ENCODE results near the gene PIP5K1C. TPM values are rescaled to one million over a fixed set of nuclear protein-coding genes. Genes with fewer than 3 reads are reported as not detected.

Gene PIP5K1C
- total RNA-seq, 1 experiment from 2014 or later, result 34.0 TPM

DNA sequence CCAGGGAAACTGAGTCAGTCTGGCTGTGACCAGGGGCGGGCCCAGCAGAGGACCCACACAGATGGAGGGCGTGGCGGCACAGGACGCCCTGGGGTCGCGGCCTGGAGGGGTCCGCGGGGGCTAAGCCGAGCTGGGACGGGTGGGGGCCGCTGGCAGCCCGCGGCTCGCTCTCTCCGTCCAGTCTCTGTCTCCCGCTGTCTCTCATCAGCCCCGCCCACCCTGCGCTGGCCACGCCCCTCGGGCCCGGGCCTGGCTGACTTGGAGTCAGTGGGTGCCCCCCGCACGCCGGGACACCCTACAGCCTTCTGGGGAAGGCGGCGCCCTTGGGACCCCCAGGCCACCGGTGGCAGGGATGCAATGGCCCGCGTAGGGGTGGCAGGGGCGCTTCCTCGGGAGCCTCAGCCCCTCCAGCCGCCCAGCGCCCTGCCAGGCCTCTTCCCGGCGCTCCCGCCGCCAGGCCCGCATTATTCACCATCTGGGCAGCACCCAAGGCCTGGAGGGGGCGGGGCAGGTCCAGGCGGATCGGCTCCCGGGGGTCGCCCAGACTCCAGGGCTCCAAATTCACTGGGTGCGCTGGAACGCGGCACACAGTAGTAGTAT, 93.5 kb downstream of the PIP5K1C start, which contains the start of gene TBXA2R (continued):
- TF ChIP-seq, protein P1, sequence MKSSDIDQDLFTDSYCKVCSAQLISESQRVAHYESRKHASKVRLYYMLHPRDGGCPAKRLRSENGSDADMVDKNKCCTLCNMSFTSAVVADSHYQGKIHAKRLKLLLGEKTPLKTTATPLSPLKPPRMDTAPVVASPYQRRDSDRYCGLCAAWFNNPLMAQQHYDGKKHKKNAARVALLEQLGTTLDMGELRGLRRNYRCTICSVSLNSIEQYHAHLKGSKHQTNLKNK (CRISPR knock-in tag; IDR thresholded peaks at IDR 0.05), result no peak

DNA sequence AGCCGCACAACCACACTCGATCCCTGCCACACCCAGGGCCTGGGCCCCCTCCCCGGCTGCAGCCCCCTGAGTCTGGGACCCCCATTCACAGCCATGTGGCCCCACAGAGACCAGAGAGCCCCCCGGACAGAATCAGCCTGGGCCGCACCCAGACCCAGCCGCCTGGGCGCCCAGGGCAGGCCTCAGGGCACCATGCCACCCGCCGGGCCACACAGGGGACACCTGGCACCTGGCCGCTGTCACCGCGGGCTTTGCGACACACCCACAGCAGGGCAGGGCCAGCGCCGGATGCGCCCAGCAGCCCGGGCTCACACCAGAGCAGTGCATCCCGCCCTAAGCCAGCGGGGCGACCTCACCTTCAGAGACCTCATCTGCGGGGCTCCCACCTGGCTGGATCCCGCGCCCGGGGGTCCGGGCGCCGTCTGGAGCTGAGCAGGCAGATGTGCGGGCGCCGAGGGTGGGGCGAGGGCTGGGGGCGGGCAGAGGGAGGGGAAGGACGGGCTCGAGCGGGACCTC, 94.0 kb downstream of the PIP5K1C start:
- DNase-seq (ENCODE audit: low spot score), result peak; percentile 49
- ChIA-PET POLR2A (no interaction called here), CTCF (interaction anchor here (0.7 kb wide), 1 partner anchor 15 kb away, joined by 7 read pairs; no protein-coding TSS in a partner anchor)

DNA sequence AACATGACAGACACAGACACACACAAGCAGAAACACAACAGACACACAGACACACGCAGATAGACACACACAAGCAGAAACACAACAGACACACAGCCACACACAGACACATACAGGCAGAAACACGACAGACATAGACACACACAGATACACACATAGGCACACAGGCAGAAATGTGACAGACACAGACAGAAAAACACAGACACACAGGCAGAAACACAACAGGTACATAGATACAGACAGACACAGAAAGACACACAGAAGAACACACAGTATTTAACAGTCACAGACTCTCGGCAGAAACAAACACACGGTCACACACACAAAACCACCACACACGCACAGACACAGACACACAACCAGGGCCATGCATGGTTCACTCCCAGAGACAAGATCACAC, 94.5 kb downstream of the PIP5K1C start:
- TF ChIP-seq, protein P2, sequence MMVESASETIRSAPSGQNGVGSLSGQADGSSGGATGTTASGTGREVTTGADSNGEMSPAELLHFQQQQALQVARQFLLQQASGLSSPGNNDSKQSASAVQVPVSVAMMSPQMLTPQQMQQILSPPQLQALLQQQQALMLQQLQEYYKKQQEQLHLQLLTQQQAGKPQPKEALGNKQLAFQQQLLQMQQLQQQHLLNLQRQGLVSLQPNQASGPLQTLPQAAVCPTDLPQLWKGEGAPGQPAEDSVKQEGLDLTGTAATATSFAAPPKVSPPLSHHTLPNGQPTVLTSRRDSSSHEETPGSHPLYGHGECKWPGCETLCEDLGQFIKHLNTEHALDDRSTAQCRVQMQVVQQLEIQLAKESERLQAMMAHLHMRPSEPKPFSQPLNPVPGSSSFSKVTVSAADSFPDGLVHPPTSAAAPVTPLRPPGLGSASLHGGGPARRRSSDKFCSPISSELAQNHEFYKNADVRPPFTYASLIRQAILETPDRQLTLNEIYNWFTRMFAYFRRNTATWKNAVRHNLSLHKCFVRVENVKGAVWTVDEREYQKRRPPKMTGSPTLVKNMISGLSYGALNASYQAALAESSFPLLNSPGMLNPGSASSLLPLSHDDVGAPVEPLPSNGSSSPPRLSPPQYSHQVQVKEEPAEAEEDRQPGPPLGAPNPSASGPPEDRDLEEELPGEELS (CRISPR knock-in tag; IDR thresholded peaks at IDR 0.05), result no peak
- TF ChIP-seq FOXK1 (CRISPR knock-in tag; IDR thresholded peaks at IDR 0.05), result no peak
- TF ChIP-seq, protein P3, sequence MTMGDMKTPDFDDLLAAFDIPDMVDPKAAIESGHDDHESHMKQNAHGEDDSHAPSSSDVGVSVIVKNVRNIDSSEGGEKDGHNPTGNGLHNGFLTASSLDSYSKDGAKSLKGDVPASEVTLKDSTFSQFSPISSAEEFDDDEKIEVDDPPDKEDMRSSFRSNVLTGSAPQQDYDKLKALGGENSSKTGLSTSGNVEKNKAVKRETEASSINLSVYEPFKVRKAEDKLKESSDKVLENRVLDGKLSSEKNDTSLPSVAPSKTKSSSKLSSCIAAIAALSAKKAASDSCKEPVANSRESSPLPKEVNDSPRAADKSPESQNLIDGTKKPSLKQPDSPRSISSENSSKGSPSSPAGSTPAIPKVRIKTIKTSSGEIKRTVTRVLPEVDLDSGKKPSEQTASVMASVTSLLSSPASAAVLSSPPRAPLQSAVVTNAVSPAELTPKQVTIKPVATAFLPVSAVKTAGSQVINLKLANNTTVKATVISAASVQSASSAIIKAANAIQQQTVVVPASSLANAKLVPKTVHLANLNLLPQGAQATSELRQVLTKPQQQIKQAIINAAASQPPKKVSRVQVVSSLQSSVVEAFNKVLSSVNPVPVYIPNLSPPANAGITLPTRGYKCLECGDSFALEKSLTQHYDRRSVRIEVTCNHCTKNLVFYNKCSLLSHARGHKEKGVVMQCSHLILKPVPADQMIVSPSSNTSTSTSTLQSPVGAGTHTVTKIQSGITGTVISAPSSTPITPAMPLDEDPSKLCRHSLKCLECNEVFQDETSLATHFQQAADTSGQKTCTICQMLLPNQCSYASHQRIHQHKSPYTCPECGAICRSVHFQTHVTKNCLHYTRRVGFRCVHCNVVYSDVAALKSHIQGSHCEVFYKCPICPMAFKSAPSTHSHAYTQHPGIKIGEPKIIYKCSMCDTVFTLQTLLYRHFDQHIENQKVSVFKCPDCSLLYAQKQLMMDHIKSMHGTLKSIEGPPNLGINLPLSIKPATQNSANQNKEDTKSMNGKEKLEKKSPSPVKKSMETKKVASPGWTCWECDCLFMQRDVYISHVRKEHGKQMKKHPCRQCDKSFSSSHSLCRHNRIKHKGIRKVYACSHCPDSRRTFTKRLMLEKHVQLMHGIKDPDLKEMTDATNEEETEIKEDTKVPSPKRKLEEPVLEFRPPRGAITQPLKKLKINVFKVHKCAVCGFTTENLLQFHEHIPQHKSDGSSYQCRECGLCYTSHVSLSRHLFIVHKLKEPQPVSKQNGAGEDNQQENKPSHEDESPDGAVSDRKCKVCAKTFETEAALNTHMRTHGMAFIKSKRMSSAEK (CRISPR knock-in tag; IDR thresholded peaks at IDR 0.05; ENCODE audit: borderline replicate concordance), result no peak
- TF ChIP-seq, protein P1 (CRISPR knock-in tag; IDR thresholded peaks at IDR 0.05), result no peak
- TF ChIP-seq, protein P4, sequence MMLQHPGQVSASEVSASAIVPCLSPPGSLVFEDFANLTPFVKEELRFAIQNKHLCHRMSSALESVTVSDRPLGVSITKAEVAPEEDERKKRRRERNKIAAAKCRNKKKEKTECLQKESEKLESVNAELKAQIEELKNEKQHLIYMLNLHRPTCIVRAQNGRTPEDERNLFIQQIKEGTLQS (CRISPR knock-in tag; conservative IDR thresholded peaks at IDR 0.05), result no peak
- TF ChIP-seq, protein P5, sequence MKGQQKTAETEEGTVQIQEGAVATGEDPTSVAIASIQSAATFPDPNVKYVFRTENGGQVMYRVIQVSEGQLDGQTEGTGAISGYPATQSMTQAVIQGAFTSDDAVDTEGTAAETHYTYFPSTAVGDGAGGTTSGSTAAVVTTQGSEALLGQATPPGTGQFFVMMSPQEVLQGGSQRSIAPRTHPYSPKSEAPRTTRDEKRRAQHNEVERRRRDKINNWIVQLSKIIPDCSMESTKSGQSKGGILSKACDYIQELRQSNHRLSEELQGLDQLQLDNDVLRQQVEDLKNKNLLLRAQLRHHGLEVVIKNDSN (CRISPR knock-in tag; IDR thresholded peaks at IDR 0.05), result no peak
- no peak for TF ChIP-seq TEAD4 (CRISPR knock-in tag; IDR thresholded peaks at IDR 0.05)
- no peak for ATAC-seq
- ChIA-PET CTCF (interaction anchor here (0.7 kb wide), 1 partner anchor 15 kb away, joined by 7 read pairs; no protein-coding TSS in a partner anchor), POLR2A (no interaction called here)
- no peak overlapping the region for H3K27ac Mint-ChIP-seq
- peaks cover 11% of the 10 kb centered on the region for H3K4me1 Mint-ChIP-seq
- H3K27me3 Mint-ChIP-seq (ENCODE audit: low read depth), result no peaks in the 10 kb centered on the region
- no peaks in the 10 kb centered on the region for H3K9me3 Mint-ChIP-seq
- H3K4me3 Mint-ChIP-seq, result no peak overlapping the region
- DNase-seq (ENCODE audit: low spot score), result no peak
- no peaks in the 10 kb centered on the region; the same call in 1 of the 2 replicates for H3K36me3 Mint-ChIP-seq

More for the DNA sequence above, 94.0 kb downstream of the PIP5K1C start:
- no peaks in the 10 kb centered on the region for H3K9me3 Mint-ChIP-seq
- peak overlapping the region; percentile 50 for H3K4me3 Mint-ChIP-seq
- TF ChIP-seq IRF2 (CRISPR knock-in tag; IDR thresholded peaks at IDR 0.05; ENCODE audit: borderline replicate concordance, low read depth), result no peak
- no peak for TF ChIP-seq GTF2I (CRISPR knock-in tag; conservative IDR thresholded peaks at IDR 0.05)
- no peak for TF ChIP-seq TEAD1 (CRISPR knock-in tag; IDR thresholded peaks at IDR 0.05)
- TF ChIP-seq, protein P6, sequence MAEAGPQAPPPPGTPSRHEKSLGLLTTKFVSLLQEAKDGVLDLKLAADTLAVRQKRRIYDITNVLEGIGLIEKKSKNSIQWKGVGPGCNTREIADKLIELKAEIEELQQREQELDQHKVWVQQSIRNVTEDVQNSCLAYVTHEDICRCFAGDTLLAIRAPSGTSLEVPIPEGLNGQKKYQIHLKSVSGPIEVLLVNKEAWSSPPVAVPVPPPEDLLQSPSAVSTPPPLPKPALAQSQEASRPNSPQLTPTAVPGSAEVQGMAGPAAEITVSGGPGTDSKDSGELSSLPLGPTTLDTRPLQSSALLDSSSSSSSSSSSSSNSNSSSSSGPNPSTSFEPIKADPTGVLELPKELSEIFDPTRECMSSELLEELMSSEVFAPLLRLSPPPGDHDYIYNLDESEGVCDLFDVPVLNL (CRISPR knock-in tag; IDR thresholded peaks at IDR 0.05; ENCODE audit: borderline replicate concordance, low read depth), result no peak
- no peak for TF ChIP-seq NR2C2 (CRISPR knock-in tag; IDR thresholded peaks at IDR 0.05)
- TF ChIP-seq, protein P7, sequence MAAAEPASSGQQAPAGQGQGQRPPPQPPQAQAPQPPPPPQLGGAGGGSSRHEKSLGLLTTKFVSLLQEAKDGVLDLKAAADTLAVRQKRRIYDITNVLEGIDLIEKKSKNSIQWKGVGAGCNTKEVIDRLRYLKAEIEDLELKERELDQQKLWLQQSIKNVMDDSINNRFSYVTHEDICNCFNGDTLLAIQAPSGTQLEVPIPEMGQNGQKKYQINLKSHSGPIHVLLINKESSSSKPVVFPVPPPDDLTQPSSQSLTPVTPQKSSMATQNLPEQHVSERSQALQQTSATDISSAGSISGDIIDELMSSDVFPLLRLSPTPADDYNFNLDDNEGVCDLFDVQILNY (CRISPR knock-in tag; IDR thresholded peaks at IDR 0.05), result no peak
- TF ChIP-seq ETV6 (CRISPR knock-in tag; IDR thresholded peaks at IDR 0.05), result no peak
- H3K27me3 Mint-ChIP-seq (ENCODE audit: low read depth), result no peaks in the 10 kb centered on the region
- H3K36me3 Mint-ChIP-seq, result no peaks in the 10 kb centered on the region; the same call in 1 of the 2 replicates
- H3K4me1 Mint-ChIP-seq, result peaks cover 11% of the 10 kb centered on the region
- peak; percentile 31 for ATAC-seq
- H3K27ac Mint-ChIP-seq, result no peak overlapping the region
